TTC549 (cell line): ENCODE measurements around the gene RBFOX1.

ENCODE experiments used
- FAIRE-seq: peaks from 2 replicates; lab custom pipeline; 2012; peaks lifted over from hg19 to GRCh38; lab: Jason Lieb, UNC

The RBFOX1 gene

DNA sequence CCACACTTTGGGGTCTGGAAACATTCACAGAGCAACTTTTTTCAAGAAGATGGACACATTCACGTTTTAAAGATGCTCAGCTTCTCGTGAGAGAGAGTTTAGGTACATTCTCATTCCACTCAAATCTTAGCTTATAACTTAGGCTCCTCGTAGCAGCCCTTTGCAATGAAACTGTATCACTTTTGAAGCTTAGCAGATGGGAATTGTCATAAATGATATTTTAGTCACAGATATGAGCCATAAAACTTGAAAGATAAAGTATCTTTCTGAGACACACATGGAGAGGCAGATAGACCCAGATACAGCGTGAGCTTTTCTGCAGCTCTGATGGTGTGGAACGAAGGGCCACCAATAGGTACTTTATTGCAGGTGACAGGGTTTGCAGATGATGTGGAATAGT is 41.1 kb downstream of the RBFOX1 start:
- no peak for FAIRE-seq

- no peak for FAIRE-seq
Measured at GRCh38 chr16:7374614-7375174, 42.0 kb downstream of the RBFOX1 start.

DNA sequence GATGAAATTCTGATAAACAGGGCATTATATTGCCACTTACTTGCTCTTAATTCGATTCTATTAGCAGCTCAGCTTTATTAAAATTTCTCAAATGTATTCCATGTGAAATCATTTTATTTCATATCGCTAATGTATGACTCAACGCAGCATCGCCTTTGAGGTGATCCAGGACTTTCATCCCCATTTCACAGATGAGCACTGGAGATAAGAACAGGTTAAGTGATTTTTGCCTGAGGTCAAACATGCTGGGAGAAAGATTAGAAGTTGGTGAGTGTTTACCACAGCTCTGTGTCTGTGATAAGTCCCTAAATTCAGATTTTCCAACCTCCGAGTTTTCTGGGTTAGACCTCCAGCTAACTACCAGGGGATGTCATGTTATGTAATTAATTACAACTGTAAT is 43.6 kb downstream of the RBFOX1 start:
- no peak for FAIRE-seq

DNA sequence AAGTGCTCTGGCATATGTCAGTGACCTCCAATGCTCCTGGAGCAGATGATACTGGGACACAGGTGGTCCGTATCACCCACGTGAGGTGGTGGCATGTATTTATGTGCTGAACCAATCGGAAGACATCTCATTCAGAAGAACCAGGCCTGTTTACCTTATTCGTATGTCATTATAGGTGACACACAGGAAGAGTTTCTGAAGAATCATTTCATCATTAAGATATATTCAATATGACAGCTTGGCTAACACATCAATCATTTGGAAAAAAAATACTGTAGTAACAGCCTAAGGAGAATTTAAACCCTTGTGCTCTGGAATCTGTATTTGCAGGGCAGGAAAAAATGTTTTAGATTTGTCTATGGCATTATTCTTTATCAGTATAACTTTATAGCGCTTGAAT is 44.6 kb downstream of the RBFOX1 start:
- FAIRE-seq, result no peak

GRCh38 chr16:7378024-7378695 is 45.5 kb downstream of the RBFOX1 start:
- no peak for FAIRE-seq

DNA sequence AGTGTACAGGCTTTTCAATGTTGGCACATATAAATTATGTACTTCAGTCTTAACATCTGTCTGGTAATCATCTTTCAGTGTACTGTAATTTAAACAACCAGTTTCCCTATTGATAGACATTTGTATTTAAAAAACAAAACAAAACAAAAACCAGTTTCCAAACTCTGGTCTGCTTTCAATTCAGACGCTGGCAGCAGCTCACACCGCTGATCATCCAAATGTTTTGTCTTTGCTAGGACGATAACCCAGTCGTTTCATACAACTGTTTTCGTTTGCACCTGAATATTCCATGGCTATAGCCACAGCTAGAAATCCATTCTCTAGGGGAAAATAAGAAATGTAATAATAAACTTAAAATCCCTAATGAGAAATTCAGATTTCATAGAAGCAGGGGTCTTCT is 47.8 kb downstream of the RBFOX1 start:
- no peak for FAIRE-seq

DNA sequence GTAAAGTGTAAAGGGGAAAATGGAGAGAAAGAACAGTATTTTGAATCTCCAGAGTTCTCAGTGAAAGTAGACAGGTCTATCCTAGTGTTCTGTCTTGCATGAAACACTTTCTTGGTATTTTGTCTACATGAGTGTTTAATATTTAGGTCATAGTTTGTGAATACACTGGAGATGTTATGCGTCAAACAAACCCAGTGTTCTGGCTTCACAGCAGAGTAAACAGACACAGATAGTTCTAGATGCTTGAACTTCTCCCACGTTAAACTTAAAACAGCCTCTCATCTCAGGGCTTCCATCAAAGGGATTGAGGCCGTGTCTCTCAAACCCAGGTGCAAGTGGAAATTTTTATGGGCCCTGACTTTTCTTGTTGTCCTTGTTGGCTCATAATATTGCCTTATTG is 48.3 kb downstream of the RBFOX1 start:
- no peak for FAIRE-seq

- FAIRE-seq, result no peak
Measured at GRCh38 chr16:7381671-7382070, 49.0 kb downstream of the RBFOX1 start.

- FAIRE-seq, result no peak
Measured at GRCh38 chr16:7382521-7382920, 49.9 kb downstream of the RBFOX1 start.

- FAIRE-seq, result no peak
Measured at GRCh38 chr16:7390974-7391373, 58.3 kb downstream of the RBFOX1 start.

- no peak for FAIRE-seq
Measured at GRCh38 chr16:7391694-7392093, 59.0 kb downstream of the RBFOX1 start.

DNA sequence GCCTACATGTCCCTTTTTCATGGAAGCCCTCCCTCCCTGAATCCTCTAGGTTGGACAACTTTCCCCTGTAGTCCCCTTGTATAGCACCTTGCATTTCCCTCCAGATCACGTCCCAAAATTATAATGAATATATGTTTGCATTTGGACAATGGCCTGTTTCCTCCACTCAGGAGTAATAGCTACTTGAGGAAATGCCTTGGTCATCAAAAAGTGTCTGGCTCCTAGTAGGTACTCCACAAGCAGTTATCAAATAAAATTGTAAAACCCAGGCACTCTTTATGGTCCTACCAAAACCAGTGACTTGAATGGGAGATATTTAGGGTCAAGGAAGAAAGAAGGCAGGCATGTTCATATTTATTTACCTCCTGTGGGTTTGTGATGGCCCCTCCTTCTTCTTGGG is 59.6 kb downstream of the RBFOX1 start:
- no peak for FAIRE-seq

DNA sequence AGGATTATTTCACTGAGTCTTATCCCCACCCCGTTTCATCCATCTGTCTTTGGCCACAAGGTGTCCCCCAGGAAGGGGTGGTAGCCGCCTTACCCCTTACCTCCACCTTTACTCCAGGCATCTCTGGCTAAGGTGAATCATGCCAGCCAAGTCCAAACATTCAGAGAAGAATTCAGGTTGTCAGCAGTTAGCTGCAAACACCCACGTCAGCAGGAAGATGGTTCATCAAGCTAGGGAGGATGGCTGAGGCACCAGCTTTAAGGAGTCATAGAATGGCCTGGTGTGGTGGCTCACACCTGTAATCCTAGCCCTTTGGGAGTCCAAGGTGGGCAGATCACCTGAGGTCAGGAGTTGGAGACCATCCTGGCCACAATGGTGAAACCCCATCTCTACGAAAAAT is 61.0 kb downstream of the RBFOX1 start:
- FAIRE-seq, result no peak

DNA sequence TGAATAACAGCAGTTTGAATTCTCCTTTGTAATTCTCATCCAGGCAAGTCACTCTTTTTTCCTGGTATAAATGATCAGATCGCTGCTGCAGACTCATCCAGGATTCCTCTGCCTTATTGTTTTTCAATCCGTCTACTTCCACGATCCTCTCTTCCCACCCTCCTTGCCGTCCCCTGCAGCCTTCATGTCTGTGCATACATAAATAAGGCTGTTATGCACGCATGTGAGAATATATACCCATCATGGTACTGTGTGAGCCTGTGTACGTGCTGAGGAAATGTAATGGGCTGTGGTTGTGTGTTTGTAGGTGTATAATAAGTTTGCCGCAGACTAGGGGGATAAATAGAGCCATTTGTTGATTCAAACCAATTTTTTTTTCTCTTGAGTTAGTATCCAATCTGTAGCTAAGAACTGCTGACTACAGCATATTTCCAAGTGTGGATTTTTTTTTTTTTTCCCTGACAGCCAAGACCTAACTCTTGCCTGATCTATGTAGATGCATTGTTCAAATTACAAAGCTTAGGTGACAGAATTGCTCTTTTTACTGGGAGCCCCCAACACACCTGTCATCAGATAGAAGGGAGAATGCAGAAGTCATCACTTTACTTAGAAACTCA is 62.2 kb downstream of the RBFOX1 start:
- no peak for FAIRE-seq

- FAIRE-seq, result no peak
Measured at GRCh38 chr16:7397901-7398300, 65.3 kb downstream of the RBFOX1 start.

- no peak for FAIRE-seq
Measured at GRCh38 chr16:7398536-7398935, 65.9 kb downstream of the RBFOX1 start.

DNA sequence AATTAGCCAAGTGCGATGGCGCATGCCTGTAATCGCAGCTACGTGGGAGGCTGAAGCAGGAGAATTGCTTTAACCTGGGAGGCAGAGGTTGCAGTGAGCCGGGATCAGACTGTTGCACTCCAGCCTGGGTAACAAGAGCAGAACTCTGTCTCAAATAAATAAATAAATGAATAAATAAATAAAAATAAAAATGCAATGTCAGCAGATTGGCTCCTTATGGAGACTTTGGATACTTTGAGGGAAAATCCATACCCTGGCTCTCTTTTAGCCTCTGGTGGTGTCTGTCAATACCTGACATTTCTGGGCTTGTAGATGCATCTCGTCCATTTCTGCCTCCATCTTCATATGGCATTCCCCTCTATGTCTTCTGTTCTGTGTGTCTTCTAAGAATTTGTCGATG is 66.7 kb downstream of the RBFOX1 start:
- FAIRE-seq, result no peak

GRCh38 chr16:7400117-7400890 is 67.7 kb downstream of the RBFOX1 start:
- FAIRE-seq, result no peak

DNA sequence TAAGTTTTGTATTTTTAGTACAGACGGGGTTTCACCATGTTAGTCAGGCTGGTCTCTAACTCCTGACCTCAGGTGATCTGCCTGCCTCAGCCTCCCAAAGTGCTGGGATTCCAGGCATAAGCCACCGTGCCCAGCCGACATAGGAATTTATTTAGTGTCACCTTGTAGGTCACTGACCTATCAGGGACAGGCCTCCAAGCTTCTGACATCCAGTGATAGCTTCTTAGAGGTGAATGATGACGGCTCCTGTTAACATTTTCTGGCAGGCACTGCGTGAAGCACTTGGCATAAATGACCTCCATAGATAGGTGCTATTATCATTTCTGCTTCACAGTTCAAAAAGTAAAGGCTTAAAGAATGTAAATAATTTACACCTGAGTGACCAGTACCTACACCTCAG is 71.6 kb downstream of the RBFOX1 start:
- FAIRE-seq, result no peak

GRCh38 chr16:7405166-7405565 is 72.5 kb downstream of the RBFOX1 start:
- FAIRE-seq, result no peak

DNA sequence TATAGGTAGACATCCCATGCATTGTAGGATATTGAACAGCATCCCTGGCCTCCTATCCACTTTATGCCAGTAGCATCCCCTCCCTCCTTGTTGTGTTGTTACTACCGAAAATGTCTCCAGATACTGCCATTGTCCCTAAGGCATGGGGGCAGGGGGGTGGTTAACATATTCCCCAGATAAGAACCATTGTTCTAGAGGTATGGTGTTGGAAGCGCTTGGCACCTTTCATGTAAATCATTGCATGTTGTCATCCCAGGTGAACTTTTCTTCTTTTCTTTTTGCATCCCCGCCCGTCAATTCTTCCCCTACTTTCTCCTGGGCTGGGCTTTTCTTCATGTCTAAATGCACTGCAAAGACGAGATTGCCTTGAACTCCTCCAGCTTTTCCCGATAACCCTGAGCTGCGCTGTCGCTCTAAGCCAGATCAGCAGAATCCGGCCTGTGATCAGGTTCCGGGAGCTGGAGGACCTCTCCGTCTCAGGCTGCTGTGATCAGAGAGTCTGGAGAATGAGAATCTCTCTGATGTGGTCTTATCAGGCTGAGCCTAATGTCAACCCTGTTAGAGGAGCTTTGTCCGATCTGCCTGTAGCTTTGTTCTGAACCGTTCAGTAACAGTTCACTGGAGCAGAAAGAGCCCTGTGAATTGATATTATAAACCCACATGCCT is 76.2 kb downstream of the RBFOX1 start:
- no peak for FAIRE-seq

GRCh38 chr16:7419441-7419840 is 86.8 kb downstream of the RBFOX1 start:
- no peak for FAIRE-seq

- no peak for FAIRE-seq
Measured at GRCh38 chr16:7420079-7420478, 87.4 kb downstream of the RBFOX1 start.
